ENCODE data around the gene IRAK2.
"Not testable (repeated sequence)": the region's sequence is repeated elsewhere in the genome, so short reads cannot be mapped to it uniquely, and the experiment has no call there.

Gene IRAK2

GRCh38 chr3:10158555-10158954 lies 6.2 kb upstream of the IRAK2 start:
- DNase-seq (ENCODE audit: low read depth in 2 of 2), result not testable (repeated sequence)

DNA sequence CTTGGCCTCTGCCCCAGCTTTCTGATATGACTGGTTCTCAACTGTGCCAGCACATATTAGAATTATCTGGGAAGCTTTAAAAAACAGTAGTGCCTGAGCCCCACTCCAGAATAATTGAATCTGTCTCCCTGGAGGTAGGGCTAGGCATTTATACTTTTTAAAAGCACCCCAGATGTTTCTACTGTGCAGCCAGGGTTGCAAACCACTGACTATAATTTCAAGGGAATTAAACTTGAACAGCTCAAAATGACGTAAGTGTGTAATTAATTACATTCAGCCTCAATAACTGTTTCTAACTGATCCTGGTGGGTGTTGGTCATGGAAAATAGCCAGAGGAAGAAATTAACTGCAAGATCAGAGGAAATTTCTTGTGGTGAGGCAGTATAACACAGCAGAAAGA lies 4.4 kb upstream of the IRAK2 start:
- DNase-seq (ENCODE audit: low read depth in 2 of 2), result no peak

DNA sequence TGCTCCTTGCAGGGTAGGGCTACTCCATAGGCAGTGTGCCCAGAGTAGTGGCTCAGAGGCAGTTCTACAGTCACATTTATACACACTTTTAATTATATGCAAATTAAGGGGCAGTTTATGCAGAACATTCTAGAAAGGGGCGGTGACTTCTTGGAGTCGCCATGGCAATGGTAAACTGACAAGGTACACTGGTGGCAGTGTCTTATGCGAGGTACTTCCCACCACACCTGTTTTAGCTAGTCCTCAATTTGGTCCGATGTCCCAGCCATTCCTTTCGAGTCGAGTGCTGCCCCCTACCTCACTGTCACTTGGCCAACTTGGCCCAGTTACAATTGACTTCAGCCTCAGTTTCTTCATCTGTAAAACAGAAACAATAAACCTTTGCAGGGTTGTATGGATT lies 3.8 kb upstream of the IRAK2 start:
- no peak for DNase-seq (ENCODE audit: low read depth in 2 of 2)

DNA sequence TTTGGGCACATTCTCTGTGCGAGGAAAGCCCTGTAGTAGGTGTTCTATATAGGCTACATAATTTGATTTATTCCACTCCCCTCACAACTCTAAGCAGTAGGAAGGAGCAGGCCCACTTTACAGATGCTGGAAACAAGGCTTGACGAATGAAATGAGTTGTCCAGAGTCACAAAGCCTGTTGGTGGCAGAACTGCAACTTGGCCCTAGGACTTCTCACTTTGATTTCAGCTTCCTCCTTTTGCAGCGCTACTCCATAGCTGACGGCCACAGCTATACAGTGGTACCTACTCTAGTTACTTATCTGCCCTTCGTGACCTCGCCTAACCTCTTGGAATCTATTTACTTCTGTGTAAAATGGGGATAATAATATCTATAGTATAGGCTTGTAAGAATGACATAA lies 2.5 kb upstream of the IRAK2 start:
- DNase-seq (ENCODE audit: low read depth in 2 of 2), result no peak

DNA sequence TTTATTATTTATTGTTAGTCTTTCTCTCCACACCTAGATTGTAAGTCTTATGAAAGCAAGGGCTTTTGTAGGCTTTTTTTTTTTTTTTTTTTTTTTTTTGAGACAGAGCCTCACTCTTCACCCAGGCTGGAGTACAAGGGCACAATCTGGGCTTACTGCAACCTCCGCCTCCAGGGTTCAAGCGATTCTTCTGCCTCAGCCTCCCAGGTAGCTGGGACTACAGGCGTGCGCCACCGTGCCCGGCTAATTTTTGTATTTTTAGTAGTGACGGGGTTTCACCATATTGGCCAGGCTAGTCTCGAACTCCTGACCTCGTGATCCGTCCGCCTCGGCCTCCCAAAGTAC lies 546 bp upstream of the IRAK2 start:
- not testable (repeated sequence) for DNase-seq (ENCODE audit: low read depth in 2 of 2)

DNA sequence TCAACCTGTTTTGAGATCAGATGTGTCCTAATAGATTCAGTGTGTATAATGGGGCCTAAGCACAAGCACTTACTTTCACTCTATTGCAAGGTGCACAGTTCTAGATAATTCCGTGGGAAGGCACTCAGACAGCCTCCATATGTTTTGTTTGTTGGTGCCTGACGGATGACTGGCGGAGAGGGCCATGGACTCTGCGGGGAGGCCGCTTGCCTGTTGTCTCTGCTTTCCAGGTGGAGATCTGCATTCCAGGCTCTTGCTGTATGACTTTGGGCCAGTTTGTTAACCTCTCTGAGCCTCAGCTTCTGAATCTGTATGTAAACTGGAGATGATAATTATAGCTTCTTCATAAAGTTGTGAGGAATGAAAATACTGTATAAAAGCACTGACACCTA lies 1.5 kb downstream of the IRAK2 start:
- no peak for DNase-seq (ENCODE audit: low read depth in 2 of 2)

DNA sequence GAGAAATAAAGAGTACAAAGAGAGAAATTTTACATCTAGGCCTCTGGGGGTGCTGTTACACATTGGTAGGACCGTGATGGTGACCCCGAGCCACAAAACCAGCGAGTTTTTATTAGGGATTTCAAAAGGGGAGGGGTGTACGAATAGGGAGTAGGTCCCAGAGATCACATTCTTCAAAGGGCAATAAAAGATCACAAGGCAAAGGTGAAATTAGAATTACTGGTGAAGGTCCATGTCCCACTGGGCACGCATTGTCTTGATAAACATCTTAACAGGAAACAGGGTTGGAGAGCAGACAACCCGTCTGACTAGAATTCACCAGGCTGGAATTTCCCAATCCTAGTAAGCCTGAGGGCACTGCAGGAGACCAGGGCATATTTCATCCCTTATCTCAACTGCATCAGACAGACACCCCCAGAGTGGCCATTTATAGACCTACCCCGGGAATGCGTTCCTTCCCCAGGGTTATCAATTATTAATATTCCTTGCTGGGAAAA lies 4.3 kb downstream of the IRAK2 start:
- DNase-seq (ENCODE audit: low read depth in 2 of 2), result no peak

GRCh38 chr3:10170915-10171478 lies 6.3 kb downstream of the IRAK2 start:
- no peak for DNase-seq (ENCODE audit: low read depth in 2 of 2)

- no peak for DNase-seq (ENCODE audit: low read depth in 2 of 2)
Observed at GRCh38 chr3:10173095-10173925, 8.6 kb downstream of the IRAK2 start.

GRCh38 chr3:10173926-10174435 lies 9.3 kb downstream of the IRAK2 start:
- no peak for DNase-seq (ENCODE audit: low read depth in 2 of 2)

- DNase-seq (ENCODE audit: low read depth in 2 of 2), result not testable (repeated sequence)
Observed at GRCh38 chr3:10175334-10175733, 10.6 kb downstream of the IRAK2 start.

- DNase-seq (ENCODE audit: low read depth in 2 of 2), result not testable (repeated sequence)
Observed at GRCh38 chr3:10176150-10176549, 11.4 kb downstream of the IRAK2 start.

DNA sequence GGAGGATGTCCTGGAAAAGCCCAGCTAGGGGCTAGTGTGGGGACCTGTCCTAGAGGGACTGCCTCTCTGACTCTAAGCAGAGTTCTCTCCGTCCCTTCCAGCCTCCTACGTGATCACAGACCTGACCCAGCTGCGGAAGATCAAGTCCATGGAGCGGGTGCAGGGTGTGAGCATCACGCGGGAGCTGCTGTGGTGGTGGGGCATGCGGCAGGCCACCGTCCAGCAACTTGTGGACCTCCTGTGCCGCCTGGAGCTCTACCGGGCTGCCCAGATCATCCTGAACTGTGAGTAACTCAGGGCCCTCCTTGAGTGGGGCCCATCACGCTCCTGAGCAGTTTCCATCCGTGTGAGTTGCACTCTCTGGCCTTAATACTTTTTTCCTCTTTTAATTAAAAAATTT lies 13.0 kb downstream of the IRAK2 start:
- no peak for DNase-seq (ENCODE audit: low read depth in 2 of 2)

DNA sequence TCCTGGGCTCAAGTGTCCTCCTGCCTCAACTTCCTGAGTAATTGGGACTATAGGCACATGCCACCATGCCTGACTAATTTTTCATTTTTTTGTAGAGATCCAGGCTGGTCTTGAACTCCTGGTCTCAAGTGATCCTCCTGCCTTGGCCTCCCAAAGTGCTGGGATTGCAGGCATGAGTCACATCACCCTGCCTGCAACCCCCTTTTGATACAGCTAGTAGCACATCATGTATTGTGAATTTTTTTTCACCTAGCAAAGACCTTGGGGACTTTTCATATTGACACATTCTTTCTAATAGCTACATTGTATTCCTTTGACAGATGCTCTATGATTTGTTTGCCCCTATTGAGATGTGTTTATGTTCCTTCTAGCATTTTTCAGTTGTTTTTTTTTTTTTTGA lies 14.2 kb downstream of the IRAK2 start:
- no peak for DNase-seq (ENCODE audit: low read depth in 2 of 2)

- DNase-seq (ENCODE audit: low read depth in 2 of 2), result no peak
Observed at GRCh38 chr3:10180289-10180688, 15.6 kb downstream of the IRAK2 start.

DNA sequence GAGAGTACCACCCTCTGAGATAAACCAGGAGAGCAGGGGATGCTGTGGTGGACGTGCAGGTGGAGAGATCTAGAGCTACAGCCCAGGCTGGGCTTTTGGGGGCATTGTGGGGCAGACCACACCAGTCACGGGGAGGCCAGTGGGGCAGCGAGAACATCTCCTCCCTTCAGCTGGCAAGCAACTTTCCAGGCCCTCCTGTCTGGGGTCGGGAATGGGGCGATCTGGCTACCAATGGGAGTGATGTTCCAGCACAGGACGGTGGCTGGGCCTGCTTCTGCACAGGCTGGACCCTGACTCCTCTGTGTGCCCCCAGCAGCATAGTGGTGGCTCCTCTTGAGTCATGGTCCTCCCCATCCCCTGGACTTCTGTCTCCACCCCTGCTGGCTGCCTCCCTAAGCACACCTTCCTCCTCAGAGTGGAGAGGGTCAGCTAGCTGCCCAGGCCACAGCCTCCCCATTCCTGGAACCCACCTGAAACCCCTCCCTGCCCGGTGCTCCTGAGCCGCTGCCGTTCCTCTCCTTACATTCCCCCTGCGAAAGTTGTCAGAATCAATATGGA lies 16.1 kb downstream of the IRAK2 start:
- DNase-seq (ENCODE audit: low read depth in 2 of 2), result no peak

- no peak for DNase-seq (ENCODE audit: low read depth in 2 of 2)
Observed at GRCh38 chr3:10182950-10183349, 18.2 kb downstream of the IRAK2 start.

DNA sequence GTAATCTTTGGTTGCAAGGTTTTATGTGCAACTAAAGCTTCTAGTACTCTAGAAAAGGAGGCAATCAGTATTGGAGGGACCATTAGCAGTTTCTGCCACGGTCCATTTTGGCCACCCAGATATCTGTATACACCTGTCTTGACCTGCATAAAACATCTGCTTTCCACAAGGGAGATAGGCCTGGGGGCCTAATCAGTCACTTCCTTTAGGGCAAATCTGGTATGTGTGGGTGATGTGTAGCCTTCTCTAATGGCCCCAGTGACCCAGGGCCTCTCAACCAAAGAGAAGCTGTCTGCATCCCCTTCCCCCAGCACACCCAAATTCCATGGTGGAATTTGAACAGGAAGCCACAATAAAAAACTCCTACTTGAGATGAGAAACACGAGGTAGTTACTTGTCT lies 19.5 kb downstream of the IRAK2 start:
- DNase-seq (ENCODE audit: low read depth in 2 of 2), result no peak

DNA sequence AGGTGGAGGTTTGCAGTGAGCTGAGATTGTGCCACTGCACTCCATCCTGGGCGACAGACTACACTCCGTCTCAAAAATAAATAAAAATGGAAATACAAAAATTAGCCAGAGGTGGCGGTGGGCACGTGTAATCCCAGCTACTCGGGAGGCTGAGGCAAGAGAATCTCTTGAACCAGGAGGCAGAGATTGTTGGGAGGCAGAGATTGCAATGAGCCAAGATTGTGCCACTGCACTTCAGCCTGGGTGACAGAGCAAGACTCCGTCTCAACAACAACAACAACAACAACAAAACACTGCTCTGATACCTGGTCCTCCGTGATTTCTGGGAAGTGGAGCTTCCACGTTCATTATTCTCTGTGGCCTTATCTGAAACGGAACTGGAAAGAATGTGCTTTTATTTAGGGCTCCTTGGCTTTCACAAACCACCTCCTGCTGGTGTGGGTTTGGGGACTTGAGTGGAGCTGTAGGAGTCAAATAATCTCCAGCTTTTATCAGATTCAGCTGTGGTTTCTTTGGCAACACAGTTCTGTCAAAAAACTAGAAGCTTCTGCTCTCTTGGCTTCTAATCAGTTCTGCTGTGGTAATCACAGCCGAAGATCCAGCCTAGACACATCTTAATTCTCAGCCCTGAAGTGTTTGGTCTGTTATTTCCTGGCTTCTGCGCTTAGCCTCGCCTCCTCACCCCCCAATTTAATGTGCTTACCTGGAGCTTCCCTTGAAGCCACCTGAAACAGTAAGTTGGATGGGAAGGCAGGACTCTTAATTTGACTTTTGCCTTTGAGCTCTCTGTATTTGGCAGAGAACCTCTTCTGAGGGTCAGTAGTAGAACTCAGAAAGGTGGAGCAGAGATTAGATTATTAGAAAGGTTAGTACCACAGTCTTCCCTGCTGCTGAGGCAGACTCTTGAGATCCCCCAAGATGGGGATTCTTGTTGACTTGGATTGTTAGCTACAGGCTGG lies 21.4 kb downstream of the IRAK2 start:
- DNase-seq (ENCODE audit: low read depth in 2 of 2), result no peak

GRCh38 chr3:10187290-10187876 lies 22.7 kb downstream of the IRAK2 start:
- DNase-seq (ENCODE audit: low read depth in 2 of 2), result no peak

DNA sequence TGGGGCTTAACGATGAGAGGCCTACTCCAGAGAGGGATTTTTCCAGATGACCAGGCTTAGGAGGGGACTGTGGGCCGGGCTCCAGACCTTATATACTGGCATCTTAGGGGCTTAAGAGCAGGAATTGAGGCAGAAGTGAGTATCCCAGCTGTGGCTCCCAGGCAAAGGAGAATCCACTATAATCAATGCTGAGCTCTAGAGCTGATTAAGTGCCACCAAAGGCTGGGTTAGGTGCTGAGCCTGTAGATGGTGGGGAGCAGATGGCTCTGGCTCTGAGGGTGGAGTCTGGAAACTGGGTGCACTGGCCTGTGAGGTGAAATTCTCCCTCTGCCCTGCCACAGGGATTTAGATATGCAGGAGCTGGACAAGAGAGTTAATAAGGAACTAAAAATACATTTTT lies 23.2 kb downstream of the IRAK2 start:
- no peak for DNase-seq (ENCODE audit: low read depth in 2 of 2)

All from stimulated activated CD8-positive, alpha-beta memory T cell treated with anti-CD3 and anti-CD28 coated beads, Interleukin-2, amount 100 ng/mL, for 48 hours (primary cell).